ENCODE data around the gene LDB3.
"Not testable (repeated sequence)": the region's sequence is repeated elsewhere in the genome, so short reads cannot be mapped to it uniquely, and the experiment has no call there.

Gene LDB3, protein sequence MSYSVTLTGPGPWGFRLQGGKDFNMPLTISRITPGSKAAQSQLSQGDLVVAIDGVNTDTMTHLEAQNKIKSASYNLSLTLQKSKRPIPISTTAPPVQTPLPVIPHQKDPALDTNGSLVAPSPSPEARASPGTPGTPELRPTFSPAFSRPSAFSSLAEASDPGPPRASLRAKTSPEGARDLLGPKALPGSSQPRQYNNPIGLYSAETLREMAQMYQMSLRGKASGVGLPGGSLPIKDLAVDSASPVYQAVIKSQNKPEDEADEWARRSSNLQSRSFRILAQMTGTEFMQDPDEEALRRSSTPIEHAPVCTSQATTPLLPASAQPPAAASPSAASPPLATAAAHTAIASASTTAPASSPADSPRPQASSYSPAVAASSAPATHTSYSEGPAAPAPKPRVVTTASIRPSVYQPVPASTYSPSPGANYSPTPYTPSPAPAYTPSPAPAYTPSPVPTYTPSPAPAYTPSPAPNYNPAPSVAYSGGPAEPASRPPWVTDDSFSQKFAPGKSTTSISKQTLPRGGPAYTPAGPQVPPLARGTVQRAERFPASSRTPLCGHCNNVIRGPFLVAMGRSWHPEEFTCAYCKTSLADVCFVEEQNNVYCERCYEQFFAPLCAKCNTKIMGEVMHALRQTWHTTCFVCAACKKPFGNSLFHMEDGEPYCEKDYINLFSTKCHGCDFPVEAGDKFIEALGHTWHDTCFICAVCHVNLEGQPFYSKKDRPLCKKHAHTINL

DNA sequence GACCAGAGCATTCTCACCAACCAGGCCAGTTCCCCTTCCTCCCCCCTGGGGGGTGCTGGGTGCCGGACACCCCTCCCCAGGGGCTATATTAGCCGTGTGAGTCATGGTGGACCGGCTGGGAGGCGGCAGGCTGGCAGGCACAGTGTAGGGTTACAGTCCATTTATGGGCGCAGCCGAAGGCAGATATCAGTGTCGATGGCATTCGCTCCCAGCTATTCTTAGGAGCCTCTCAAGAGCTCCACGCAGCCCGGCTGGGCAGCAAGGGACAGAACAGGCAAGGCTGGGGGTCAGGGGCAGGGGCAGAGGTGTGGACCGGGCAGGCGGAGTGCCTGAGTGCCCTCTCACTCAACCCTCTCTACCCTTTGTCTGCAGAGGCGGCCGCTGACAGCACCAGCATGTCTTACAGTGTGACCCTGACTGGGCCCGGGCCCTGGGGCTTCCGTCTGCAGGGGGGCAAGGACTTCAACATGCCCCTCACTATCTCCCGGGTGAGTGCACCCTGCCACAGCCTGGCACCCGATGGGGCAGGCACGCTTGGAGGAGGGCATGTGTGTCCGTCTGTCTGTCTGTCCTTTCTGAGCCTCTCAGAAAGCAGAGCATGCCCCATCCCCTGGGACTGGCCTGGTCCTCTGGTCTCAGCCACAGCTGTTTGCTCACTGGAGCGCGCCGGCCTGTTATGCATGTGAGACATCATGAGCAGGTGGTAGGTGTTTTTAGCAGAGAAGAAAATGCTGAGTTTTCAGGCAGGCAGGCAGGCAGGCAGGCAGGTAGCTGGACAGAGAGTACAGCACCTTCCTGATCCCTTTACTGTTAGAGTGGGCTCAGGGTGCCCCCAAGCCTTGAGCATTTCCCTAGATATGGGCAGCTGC lies at the start of gene LDB3:
Gene LDB3, plus strand, starts transcription at position 215 of the 869 bp plus-strand sequence. Its CDS starts 181 bp downstream, at position 396.
- DNase-seq, result no peak

DNA sequence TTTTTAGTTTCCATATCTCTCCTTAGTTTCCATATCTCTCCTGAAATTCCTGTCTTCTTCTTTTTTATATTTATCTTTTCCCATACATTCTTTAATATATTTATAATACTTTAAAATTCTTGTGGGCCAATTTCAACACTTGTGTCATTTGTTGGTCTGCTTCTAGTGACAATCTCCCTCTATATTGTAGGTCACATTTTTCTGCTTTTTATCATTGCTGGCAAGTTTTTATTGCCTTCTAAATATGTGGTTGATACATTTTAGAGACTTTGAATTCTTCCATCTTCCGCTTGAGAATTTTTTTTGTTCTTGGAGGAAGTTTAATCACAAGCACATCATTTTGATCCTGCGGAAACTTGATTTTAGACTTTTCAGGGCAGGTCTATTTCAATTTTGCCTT lies 40.0 kb upstream of the LDB3 start:
- no peak for DNase-seq

DNA sequence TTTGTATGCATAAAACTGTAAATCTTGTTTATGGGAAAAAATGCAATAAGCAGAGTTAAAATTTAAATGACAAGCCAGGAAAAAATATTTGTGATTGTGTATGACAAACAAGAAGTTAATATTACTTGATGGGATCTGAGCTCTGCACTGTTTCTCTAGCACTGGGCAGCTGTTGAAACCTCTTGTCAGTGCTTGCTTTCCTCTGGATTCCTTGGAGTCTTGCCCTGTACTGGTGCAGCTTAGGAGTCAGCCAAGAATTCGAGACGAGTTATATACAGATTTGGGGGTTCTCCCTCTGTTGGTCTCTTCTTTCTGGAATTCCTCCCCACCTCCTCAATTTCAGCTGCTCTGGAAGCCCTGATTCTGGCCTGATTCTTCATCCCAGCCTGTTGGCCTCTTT lies 38.2 kb upstream of the LDB3 start:
- no peak for DNase-seq

DNA sequence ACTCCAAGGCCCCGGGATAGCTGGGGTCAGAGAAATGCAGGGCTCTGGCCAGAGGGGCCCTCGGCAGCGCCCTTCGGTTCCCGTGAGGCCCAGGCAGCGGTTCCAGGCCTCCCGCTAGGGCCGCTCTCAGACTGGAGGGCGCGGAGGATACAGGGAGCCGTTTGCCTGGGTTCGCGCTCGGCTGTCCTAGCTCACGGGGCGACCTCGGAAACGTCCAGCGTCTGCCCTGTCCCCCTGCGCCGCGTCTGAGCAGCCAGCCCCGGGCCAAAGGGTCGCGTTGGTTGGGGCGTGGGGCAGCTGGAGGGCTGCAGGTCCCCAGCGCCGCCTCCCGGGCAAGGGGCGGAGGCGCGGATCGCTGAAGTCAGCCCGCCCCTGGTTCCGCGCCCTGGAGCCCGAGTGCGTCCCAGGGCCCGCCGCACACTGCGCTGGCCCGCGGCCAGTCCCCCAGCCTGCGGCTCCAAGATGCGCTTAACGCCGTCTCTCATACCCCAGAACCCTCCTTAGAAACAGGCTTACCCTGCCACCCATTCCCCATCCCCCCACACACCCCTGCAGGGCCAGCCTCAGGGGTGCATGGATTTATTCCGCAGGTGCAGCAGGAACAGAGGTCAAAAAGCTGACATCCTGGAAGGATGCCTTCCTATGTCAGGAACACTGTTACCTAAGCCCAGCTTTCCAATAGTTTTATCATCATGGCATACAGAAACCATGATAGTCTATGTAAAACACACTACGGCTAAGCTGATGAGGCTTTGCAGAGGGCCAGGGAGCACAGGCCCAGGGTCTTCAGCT lies 36.1 kb upstream of the LDB3 start:
- DNase-seq, result no peak

DNA sequence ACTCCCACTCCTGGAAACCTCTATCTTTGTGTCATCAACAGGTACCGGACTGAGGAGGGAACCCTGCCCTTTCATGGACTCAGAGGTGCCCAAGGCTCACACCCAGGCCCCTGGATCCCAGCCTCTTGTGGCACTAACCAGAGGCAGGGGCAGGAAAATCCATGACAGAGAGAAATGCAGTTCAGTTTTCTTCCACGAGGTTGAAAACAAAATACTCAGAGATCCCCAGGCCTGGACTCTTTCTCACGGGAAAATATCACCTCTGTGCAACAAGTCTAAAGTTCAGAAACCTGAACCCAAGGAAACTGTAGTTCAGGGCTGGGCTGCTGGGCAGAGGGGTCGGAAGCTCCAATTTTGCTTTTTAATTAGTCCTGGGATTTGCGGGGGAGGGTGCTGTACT lies 35.4 kb upstream of the LDB3 start:
- no peak for DNase-seq

DNA sequence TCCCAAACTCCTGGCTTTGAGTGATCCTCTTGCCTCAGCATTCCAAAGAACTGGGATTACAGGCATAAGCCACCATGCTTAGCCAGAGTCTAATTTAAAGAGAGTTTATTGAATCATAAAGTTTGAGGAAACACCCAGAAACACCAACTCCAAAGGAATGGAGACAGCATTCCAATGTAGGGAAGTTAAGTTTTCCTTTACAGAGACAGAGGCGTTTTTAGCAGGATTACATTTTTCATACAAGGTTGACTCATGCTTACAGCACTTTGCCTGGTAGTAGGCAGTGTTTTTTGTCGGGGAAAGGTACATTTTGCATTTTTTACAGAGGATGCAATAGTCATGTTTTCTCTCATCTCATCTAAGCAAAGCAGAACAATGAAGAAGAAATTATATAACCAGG lies 32.9 kb upstream of the LDB3 start:
- no peak for DNase-seq

DNA sequence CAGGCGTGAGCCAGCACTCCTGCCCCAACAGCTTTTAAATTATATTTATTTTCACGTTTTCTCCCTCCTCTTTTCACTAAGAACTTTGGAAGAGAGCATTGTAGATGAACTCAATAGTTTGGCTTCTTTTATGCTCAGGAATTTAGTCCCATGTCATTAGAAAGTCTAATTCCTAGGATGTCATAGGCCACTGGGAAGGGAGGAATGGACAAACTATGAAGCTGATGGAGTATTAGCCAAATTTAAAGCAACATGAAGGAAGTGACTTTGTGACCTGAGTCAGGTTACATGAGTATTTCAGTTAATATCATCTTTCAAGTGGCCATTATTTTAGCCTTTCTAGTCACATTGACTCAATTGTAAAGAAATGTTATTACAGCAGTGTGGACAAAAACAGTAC lies 32.0 kb upstream of the LDB3 start:
- no peak for DNase-seq

DNA sequence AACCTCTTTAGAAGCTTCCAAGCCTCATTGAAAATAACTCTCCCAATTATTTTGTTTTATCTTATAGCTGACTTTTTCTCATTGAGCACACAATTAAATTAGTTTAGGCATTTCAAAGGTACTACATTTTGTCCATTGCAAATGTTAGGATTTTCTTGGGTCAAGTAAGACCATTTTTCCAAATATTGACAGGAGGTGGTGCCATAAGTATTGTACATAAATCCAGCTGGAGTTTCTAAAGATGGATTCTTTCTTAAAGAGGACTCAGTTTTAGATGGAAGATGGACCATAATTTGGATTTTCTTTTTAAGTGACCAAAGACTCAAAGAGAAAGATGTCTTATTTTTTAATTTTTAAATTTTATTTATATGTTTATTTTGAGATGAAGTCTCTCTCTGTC lies 26.3 kb upstream of the LDB3 start:
- no peak for DNase-seq

DNA sequence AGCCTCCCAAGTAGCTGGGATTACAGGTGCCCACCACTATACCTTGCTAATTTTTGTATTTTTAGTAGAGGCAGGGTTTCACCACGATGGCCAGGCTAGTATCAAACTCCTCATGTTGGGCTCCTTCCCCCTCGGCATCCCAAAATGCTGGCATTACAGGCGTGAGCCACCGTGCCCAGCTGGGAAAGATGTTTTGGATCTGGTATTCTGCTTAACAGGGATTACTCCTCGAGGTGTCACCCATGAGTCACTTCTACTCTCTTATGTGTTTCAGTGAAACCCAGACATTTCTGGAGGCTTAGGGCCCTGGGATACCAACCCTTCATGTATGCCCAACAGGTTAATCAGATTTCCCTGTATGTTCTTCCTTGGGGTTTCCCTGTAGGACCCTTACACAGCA lies 25.8 kb upstream of the LDB3 start:
- no peak for DNase-seq

DNA sequence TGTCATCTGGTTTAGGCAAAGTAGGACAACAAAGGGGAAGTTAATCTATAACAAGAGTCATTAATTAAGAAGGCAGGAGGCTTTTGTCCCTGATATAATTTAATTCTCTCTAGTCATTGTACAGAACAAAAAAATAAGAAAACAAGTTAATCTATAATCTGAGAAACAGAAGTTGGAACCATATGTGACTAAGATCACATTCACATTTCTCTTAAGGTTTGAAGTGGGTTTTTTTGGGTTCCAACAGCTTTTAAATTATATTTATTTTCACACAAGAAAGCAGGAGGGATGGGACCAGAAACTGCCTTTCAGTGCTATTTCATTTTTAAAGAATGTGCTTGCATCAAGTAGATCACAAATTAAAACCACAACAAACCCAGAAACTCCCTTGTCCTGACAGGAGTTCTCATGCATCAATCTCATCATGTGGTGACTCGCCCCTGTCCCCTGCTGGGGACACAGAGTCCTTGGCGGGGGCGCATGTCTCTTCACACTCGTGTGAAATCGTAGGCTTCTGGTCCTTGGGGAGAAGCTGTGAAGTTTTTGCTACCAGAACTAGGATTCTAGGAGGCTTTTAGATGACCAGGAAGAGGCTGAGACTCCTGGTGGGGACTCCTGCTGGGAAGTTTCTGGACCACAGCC lies 24.0 kb upstream of the LDB3 start:
- DNase-seq, result no peak

DNA sequence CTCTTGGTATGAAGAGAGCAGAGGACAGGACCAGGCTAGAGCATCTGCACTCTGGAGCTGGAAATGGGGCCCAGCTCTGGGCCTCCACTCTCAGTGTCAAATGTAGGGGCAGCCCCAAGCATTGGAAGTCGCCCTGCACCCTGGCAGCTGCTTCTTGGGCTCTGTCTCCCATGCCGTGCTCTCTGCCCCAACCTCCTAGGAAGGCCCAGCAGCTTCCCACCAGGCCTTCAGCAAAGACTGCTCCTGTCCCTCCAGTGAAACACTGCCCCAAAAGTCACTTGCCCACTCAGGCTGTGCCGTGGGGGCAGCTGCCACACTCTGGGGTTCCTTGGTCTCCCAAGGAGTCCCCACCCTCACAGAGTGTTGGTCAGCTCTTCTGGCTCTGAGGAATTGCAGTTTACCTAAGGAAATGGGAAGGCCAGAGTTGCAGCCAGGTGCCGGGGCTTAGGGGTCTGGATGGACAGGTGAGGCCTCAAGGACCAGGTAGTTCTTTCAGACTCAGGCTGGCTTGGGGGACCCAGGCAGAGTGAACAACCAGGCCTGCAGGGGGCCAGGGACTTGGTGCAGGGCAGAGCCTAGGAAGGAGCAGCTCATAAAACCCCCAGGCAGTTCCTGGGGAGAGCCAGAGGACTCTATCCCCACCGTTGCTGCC lies 23.4 kb upstream of the LDB3 start:
- no peak for DNase-seq

DNA sequence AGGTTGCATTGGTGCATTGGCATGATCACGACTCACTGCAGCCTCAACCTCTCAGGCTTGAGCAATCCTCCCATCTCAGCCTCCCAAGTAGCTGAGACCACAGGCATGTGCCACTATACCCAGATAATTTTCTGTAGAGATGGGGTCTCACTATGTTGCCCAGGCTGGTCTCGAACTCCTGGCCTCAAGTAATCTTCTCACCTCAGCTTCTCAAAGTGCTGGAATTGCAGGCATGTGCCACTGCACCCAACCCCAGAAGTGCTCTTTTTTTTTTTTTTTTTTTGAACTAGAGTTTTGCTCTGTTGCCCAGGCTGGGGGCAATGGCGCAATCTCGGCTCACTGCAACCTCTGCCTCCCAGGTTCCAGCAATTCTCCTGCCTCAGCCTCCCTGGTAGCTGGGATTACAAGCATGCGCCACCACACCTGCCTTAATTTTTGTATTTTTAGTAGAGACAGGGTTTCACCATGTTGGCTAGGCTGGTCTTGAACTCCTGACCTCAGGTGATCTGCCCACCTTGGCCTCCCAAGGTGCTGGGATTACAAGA lies 22.6 kb upstream of the LDB3 start:
- DNase-seq, result not testable (repeated sequence)

DNA sequence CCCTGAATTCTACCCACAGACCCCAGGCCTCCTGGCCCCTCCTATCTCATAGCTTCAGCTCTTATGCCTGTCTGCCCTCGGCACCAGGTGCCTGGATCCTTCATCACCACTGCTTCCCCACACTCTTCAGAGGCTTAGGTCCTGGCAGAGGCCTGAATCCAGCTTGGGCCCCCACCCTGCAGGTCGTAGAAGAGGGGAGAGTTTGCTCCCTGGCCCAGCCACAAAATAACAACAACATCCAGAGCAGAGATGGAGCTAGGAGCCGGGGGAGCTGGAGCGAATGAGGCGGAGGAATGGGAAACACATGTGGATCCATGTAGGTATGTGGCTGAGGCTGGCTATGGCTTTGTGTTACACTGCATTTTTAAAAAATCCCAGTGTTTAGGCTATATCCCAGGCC lies 21.8 kb upstream of the LDB3 start:
- DNase-seq, result no peak

DNA sequence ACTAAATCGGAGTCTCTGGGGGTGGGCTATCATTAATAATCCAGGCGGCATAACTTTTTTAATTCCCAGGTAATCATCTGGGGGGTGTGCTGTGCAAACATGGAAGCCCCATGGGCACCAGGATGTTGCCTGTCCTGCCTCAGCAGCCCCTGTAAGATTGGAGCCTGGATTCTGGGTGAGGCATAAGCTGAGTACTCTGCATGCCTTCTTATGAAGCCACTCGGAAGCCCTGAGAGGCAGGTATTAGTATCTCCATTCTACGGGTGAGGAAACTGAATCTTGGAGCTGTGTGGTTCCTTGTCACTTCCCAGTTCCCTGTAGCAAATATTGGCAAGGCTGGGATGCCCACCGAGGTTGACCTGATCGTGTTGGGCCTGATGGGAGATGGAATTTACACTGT lies 21.4 kb upstream of the LDB3 start:
- DNase-seq, result no peak

DNA sequence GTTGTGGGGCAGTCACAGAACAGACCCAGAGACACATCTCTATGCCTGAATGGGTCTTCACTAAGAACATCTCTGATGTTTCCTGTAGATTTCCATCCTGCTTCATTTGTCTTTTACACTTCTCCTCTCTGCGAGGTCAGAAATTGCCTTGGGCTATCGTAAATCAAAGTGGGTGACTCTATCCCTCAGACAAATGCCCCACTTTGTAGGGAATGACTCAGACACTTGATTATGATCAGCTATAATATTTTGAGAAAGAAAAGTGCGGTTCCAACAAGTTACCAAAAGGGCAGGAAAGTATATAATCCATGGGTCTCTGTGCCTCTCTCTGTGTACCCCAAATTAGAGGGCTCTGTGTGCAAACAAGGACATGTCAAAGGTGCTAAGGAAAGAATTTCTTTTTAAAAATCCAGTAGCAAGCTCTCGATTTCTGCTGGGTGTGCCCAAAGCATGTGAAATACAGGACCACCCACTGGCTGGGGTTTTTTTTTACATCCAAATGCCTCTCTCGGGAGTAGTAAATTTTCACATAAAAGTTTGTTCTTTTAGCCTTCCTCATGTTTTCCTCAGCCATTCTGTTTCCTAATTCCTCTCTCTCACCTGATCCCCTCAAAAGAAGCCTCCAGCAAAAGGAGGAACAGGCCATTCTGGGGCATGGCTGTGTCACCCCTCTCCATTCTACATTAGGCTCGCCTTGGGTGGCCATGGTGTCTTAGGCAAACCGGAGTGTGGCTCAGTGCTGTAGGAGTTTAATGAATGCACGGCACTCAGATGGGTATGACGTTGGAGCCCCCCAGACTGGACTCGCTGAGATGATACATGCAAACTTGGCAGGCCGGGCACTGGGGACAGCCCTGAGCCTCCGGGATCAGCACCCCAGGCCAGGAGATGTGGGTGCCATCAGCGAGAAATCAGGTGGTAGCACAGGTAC lies 20.3 kb upstream of the LDB3 start:
- no peak for DNase-seq

DNA sequence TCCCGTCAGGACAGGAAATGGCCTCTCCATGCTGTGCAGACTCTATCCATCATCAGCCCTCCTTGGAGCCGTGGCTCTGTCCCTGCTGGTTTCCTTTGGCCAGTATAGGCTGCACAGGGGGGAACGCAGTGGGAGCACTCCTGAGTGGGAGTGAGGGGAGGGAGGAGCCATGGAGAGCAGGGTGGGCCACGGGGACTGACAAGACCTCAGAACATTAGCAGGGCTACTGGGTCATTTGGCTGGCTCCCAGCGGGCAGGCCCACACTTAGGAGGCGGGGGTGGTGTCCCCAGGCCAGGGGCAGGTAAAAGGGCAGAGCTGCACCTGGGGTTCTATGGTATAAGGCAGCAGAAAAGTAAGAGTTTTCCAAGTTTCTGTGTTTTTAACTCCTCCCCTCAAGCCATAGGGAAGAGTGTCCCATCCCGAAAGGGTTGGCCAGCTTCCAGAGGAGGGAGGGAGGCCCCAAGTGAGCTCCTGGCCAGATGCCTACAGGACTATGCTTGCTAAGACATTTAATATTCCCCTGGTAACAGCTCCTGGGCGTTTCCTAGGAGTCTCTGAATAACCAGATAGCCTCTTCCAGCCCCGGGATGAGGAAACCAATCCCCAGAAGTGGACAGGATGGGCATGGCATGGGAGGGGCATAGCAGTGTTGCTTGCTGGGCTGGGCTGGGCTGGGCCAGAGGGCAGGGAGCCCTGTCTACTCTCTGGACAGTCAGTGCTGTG lies 19.4 kb upstream of the LDB3 start:
- no peak for DNase-seq

DNA sequence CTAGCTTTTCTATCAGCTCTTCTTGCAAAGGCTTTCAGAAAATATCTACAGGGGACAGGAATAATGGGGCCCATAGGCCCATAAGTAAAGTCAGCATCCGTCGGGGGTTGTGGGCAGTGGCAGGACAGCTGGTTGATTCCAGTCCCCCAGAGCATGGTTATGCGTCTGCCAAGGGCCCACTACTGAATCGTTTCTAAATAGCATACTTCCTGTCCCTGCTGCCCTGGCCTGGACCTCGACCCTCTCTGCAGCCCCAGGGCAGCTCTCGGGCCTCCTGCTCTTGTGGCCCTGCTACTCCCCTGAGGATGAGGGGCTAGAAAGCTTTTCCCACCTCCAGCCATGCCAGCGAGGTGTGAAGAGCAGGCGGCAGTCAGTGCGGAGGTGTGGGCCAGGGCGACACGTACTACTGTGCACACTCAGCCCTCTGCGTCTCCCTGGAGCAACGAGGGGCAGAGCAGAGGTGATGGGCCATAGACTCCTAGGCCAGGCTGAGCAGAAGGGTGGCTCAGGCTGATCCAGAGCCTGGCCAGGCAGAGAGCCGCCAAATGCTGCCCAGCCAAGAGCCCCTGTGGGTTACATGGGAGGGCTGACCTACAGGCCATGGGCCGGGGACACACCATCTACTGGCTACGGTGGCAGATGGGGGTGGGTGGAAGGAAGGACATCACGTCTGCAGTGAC lies 18.7 kb upstream of the LDB3 start:
- no peak for DNase-seq

DNA sequence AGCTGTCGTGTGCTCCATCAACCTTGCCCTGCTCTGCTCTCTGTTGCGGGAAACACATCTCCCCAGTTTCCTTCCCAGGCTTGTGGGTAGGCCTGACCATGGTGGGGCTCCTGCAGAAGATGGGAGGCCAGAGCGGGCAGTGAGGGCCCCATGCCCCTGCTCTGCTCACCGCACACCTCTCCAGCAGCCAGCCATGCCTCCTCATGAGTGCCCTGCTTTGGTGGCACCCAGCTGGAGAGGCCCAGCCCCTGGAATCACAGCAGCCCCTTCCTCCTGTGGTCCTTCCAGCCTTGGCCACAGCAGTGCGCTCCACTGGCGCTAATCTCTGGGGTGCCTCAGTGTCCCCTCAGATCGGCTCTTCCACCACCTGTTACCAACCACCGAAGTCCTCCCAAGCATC lies 18.2 kb upstream of the LDB3 start:
- no peak for DNase-seq

DNA sequence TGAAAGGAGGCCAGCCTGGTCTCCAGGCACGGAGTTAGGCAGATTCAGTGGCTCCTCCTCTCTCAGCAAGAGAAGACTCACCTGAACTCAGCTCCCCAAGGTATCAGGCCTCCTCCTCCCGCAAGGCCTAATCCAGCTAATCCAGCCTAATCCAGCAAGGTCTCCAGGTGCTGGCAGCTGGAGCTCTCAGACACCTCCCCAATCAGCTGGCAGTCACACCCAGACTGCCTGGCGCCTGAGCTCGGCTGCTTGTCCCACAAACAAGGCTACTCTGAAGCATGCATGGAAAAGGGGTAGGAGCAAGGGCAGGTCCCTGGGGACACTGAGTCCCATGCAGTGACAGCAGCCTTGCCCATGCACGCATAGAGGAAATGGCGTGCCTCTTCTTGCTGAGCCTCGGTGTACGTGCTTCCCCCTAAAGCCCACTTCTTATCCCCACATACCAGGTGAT lies 17.3 kb upstream of the LDB3 start:
- no peak for DNase-seq

Data from stimulated activated CD4-positive, alpha-beta T cell treated with anti-CD3 and anti-CD28 coated beads, Interleukin-12 subunit alpha, Interleukin-12 subunit beta, amount 100 ng/mL, for 4 hours (primary cell).